GM18858 (cell line): ENCODE data around the gene ATP2B1.
"Not testable (repeated sequence)": the region's sequence is repeated elsewhere in the genome, so short reads cannot be mapped to it uniquely, and the experiment has no call there.

ENCODE experiments used
- ATAC-seq: cut with Tn5 transposase; IDR thresholded peaks from one replicate; pipeline ENCODE4 v1.9.1; 2021; ENCODE audit not compliant: unreplicated experiment

Gene ATP2B1

GRCh38 chr12:89717759-89718523 lies 9.3 kb upstream of the ATP2B1 start:
- no peak for ATAC-seq

- no peak for ATAC-seq
Observed at GRCh38 chr12:89712706-89713105, 4.1 kb upstream of the ATP2B1 start.

- no peak for ATAC-seq
Observed at GRCh38 chr12:89710873-89711750, 2.5 kb upstream of the ATP2B1 start.

GRCh38 chr12:89709995-89710872 lies 1.6 kb upstream of the ATP2B1 start:
- ATAC-seq, result no peak

- peak; percentile 48 for ATAC-seq
Observed at GRCh38 chr12:89709157-89709994, 738 bp upstream of the ATP2B1 start.

- no peak for ATAC-seq
Observed at GRCh38 chr12:89707703-89708564, 704 bp downstream of the ATP2B1 start.

- ATAC-seq, result no peak
Observed at GRCh38 chr12:89706986-89707702, 1.5 kb downstream of the ATP2B1 start.

GRCh38 chr12:89706551-89706950 lies 2.1 kb downstream of the ATP2B1 start:
- ATAC-seq, result no peak

GRCh38 chr12:89704457-89704856 lies 4.2 kb downstream of the ATP2B1 start:
- ATAC-seq, result no peak

- ATAC-seq, result no peak
Observed at GRCh38 chr12:89703768-89704167, 4.9 kb downstream of the ATP2B1 start.

- no peak for ATAC-seq
Observed at GRCh38 chr12:89702503-89702902, 6.1 kb downstream of the ATP2B1 start.

- no peak for ATAC-seq
Observed at GRCh38 chr12:89701606-89702206, 6.9 kb downstream of the ATP2B1 start.

- no peak for ATAC-seq
Observed at GRCh38 chr12:89700191-89700810, 8.3 kb downstream of the ATP2B1 start.

GRCh38 chr12:89698607-89699006 lies 10.0 kb downstream of the ATP2B1 start:
- no peak for ATAC-seq

- not testable (repeated sequence) for ATAC-seq
Observed at GRCh38 chr12:89697728-89698127, 10.9 kb downstream of the ATP2B1 start.

GRCh38 chr12:89697296-89697695 lies 11.3 kb downstream of the ATP2B1 start:
- ATAC-seq, result no peak

GRCh38 chr12:89695830-89696229 lies 12.8 kb downstream of the ATP2B1 start:
- ATAC-seq, result peak; percentile 44

GRCh38 chr12:89695100-89695499 lies 13.5 kb downstream of the ATP2B1 start:
- ATAC-seq, result no peak
